VCaP (cell line): ENCODE data around the gene GIMAP6.
"Not testable (repeated sequence)": the region's sequence is repeated elsewhere in the genome, so short reads cannot be mapped to it uniquely, and the experiment has no call there.

Source experiments
- H3K27ac ChIP-seq: fragments of 450-650 bp; 2 replicates; pipeline ENCODE4 v1.5.1; 2017
- TF ChIP-seq, protein P1 (sequence below): fragments of 450-650 bp; conservative IDR thresholded peaks from 2 replicates; pipeline ENCODE4 v1.5.1; 2017; ENCODE audit warnings: mild to moderate bottlenecking, moderate library complexity

The GIMAP6 gene

DNA sequence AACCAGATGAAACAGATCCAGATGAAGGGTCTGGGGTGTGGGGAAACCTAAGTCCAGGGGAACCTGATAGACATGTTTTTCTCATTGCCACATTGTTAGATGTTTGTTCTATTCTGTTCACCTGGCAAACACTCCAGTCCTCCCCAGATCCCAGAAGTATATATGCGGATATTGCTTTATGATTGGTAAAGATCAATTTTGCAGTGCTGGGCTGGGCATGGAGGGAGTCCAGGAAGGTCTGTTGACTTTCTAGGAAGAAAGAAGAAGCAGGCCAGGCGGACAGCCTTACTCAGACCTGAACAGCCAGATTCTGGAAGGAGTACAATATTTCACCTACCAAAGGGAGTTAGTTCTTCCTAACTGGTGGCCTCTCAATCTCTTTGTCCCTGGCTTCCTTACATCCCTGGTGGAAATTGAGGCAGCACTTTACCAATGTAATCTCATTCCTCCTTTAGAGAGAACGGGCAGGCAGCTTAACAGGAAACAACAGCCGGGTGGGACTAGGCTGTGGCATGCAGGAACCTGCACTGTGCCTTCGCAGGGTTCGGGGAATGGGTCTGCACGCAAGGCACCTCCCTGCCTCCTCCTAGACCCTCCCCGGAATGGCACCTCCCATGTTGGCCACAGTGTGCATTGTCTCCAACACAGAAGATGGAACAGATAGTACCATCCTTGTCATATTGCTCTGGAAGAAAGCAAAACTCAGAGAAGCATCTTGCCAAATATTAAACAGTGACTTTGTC is 930 bp downstream of the GIMAP6 start:
- peak overlapping the region; percentile 58 for H3K27ac ChIP-seq
- TF ChIP-seq, protein P1, sequence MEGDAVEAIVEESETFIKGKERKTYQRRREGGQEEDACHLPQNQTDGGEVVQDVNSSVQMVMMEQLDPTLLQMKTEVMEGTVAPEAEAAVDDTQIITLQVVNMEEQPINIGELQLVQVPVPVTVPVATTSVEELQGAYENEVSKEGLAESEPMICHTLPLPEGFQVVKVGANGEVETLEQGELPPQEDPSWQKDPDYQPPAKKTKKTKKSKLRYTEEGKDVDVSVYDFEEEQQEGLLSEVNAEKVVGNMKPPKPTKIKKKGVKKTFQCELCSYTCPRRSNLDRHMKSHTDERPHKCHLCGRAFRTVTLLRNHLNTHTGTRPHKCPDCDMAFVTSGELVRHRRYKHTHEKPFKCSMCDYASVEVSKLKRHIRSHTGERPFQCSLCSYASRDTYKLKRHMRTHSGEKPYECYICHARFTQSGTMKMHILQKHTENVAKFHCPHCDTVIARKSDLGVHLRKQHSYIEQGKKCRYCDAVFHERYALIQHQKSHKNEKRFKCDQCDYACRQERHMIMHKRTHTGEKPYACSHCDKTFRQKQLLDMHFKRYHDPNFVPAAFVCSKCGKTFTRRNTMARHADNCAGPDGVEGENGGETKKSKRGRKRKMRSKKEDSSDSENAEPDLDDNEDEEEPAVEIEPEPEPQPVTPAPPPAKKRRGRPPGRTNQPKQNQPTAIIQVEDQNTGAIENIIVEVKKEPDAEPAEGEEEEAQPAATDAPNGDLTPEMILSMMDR, result no peak

DNA sequence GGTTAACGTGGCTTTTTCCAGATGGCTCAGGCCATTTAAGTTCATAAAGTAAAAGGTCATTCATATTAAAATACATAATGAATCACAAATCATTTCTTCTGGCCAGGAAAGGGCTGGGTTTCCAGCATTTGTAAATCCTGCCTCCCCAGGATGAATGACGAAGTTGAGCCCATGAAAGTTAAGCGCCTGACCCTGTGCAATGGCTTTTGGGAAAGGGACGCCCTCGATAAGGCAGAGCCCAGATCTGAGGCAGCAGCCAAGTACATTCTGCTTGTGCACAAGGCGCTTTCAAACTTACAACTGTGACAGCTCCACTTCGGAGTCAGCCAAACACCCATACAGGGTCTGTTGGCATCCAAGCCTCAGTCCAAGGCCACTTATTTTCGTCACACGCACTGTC is 2.8 kb downstream of the GIMAP6 start:
- TF ChIP-seq, protein P1, result no peak

DNA sequence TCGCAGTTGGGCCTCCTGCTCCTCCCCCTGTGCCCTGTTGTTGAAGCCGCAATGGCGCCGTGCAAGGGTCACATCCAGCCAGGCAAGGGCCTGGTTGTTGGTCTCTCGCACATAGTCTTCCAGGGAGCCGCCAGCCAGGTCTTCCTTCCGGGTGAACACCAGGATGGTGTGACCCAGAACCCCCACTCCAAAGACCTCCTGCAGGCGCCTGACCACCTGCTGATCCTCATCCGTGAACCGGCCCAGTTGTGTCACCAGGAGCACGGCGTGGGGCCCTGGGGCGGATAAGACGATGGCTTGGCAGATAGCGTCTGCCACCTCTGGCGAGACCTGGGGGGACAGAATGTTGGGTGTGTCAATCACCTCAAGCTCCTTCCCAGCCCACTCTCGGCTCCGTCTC is 4.2 kb downstream of the GIMAP6 start:
- TF ChIP-seq, protein P1, result no peak
- no peak overlapping the region for H3K27ac ChIP-seq

More for the DNA sequence above, 2.8 kb downstream of the GIMAP6 start:
- H3K27ac ChIP-seq, result no peak overlapping the region

DNA sequence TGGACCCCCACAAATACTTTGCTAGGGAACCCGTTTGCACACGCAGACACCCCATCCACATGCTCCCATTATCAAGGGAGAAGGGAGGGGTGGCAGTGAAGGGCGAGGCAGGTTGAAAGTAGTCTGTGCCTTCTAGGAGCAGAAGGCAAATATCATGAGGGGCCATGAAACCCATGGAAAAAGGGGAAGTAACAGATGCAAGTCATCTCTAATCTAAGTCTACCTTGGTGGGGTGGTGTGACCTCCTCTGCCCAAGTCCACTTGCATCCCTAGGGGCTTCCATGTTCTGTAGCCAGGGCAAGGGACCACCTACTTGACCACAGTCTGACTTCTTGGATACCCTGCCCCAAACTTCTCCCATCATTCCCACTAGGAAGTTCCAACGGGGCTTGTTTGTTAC is 5.5 kb downstream of the GIMAP6 start:
- TF ChIP-seq, protein P1, result no peak
- no peak overlapping the region for H3K27ac ChIP-seq

DNA sequence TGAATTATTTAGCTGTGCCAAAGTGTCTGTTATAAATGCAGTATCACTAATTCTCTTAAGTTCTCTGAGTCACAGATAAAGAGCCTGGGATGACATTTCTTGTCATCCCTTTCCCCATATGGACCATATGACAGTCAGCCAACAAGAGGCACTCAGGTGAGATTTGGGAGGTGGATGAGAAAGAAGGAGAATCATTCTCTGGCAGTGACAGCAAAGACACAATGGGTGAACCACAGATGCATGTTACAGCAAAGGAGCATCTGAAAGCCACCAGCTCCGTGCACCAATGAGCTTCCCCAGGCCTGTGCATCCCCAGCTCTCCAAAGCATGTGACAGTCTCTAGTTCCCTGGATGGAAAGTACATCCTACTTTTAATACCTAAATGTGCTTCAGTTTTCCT is 10.8 kb downstream of the GIMAP6 start:
- TF ChIP-seq, protein P1, result no peak
- H3K27ac ChIP-seq, result no peak overlapping the region

DNA sequence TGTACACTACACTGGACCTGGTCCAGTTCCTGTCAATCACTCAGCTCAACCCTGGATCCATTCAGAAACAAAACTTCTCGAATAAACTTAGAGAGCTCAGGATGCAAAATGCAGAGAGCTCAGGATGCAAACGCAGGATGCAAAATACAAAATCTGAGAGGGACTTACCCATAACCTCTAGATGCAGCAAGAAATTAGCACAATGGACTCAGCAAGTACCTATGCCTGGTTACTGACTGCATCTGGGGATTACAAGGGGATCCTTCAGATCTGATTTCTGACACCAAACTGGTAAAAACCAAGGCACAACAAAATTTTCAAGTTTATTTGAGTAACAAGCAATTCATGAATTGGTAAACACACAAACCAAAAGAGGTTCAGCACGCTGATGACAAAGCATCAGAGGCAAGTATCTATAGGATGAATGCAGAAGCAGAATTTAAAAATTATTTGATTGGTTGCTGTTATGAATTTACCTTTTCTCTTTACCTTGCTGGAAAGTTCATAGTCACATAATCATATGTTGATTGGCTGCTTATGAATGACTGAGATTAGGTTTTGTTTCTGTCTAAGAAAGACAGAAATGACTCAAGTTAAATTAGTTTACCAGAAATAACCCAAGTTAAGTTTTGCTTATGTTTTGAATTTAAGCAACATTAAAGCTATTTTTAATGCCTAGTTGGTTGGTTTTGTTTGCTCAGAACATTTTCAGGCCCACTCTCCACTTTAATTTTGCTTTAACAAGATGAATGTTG is 11.4 kb downstream of the GIMAP6 start:
- TF ChIP-seq, protein P1, result no peak
- H3K27ac ChIP-seq, result no peak overlapping the region

DNA sequence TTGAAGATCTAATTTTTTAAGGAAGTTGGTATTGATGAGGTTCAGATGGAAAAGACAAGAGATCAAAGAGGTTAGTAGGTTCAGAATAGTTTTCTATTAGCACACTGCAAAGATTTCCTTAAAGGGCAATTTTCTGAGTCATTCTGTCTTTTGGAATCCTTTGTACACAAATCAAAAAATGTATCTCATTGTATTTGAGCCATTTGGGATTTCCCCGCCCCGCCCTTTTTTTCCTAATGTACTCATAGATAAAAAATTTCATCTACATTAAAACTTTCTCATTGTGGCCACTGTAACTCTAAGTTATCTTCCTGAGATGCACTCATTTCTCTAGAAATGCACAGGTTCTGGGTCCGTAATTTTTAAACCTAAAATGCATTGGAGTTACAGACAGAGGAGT is 12.1 kb downstream of the GIMAP6 start:
- H3K27ac ChIP-seq, result no peak overlapping the region
- TF ChIP-seq, protein P1, result no peak

DNA sequence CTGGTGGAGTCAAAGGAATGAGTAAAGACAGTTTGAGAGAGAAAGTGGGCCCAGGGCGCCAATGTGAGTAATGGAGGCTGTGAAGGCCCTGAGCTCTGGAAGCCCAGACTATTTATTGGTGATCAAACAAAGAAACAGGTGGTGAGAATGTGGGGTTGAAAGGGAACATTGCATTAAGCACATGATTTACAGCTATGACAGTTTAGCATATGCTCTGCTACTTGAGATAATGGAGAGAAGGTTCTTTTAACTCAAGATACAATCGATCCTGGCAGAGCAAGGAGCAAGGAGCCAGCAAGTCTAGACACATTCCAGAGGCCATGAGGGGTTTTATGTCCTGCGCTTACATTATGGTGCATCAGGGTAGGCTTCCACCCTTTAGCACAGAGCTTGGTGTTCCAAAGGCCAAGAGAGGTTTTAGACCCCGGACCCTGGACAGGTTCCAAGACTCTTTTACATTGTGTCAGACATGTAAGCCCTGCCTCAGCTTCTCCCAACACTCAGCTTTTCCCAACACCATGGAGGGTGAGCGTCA is 16.9 kb downstream of the GIMAP6 start:
- not testable (repeated sequence) for H3K27ac ChIP-seq

DNA sequence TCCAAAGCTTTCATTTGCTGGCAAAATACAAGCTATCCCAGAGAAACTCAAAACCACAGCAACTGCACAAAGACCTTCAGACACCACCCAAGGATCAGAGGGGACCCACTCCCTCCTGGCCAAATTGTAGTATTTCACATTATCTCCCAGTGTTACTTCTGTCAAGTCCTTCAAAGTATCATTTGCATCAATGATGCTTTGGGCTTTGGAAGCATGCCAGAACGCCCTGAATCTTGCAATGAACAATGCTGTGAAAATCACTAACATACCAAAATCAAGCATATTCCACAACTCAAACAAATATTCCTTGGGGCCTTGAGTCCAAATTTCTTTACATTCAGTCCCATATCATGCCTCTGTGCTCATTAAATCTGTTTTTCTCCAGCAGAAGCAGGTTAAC is 17.8 kb downstream of the GIMAP6 start:
- not testable (repeated sequence) for H3K27ac ChIP-seq
